NCI-H82 treated with DMSO at 0.1 percent for 48 hours (cell line): ENCODE results near the gene CAMTA1.

Source experiments
- DNase-seq: peaks from one replicate; lab custom pipeline; 2025; ENCODE audit not compliant: unreplicated experiment; lab: John Stamatoyannopoulos, UW

The CAMTA1 gene

GRCh38 chr1:7019510-7019909 is 234.3 kb downstream of the CAMTA1 start:
- no peak for DNase-seq

GRCh38 chr1:7022058-7022457 is 236.8 kb downstream of the CAMTA1 start:
- no peak for DNase-seq

GRCh38 chr1:7025013-7025412 is 239.8 kb downstream of the CAMTA1 start:
- DNase-seq, result no peak

GRCh38 chr1:7026169-7026568 is 240.9 kb downstream of the CAMTA1 start:
- no peak for DNase-seq

- no peak for DNase-seq
These were observed 247.7 kb downstream of the CAMTA1 start for GRCh38 chr1:7032992-7033391.

- DNase-seq, result no peak
These were observed 251.1 kb downstream of the CAMTA1 start for GRCh38 chr1:7036386-7036785.

GRCh38 chr1:7039590-7040220 is 254.5 kb downstream of the CAMTA1 start:
- DNase-seq, result no peak

- DNase-seq, result no peak
These were observed 255.9 kb downstream of the CAMTA1 start for GRCh38 chr1:7040969-7041695.

GRCh38 chr1:7042322-7043190 is 257.3 kb downstream of the CAMTA1 start:
- DNase-seq, result peak; percentile 34

GRCh38 chr1:7043191-7043549 is 257.9 kb downstream of the CAMTA1 start:
- no peak for DNase-seq

- DNase-seq, result no peak
These were observed 258.7 kb downstream of the CAMTA1 start for GRCh38 chr1:7043719-7044535.

- DNase-seq, result no peak
These were observed 260.6 kb downstream of the CAMTA1 start for GRCh38 chr1:7045897-7046296.

GRCh38 chr1:7046314-7046713 is 261.1 kb downstream of the CAMTA1 start:
- DNase-seq, result no peak

GRCh38 chr1:7046891-7047290 is 261.6 kb downstream of the CAMTA1 start:
- DNase-seq, result no peak

GRCh38 chr1:7047866-7048265 is 262.6 kb downstream of the CAMTA1 start:
- no peak for DNase-seq

GRCh38 chr1:7048395-7048794 is 263.1 kb downstream of the CAMTA1 start:
- DNase-seq, result peak; percentile 91

GRCh38 chr1:7049913-7050625 is 264.8 kb downstream of the CAMTA1 start:
- no peak for DNase-seq

- no peak for DNase-seq
These were observed 265.8 kb downstream of the CAMTA1 start for GRCh38 chr1:7050751-7051665.

- no peak for DNase-seq
These were observed 267.4 kb downstream of the CAMTA1 start for GRCh38 chr1:7052701-7053100.
